Raji (cell line): ENCODE data around the gene CEMIP2.

Experiments
- POLR2A ChIP-seq: IDR thresholded peaks from 2 replicates; pipeline ENCODE4 v1.6.1; 2011; ENCODE audit warnings: low read depth, low read length, control low read depth; ENCODE audit not compliant: insufficient read depth

Gene CEMIP2

GRCh38 chr9:71778085-71778484, 9.8 kb upstream of the CEMIP2 start:
- TF ChIP-seq POLR2A = no peak

- no peak for TF ChIP-seq POLR2A
Observed at GRCh38 chr9:71774920-71775319, 6.6 kb upstream of the CEMIP2 start.

- TF ChIP-seq POLR2A = no peak
Observed at GRCh38 chr9:71772726-71773125, 4.4 kb upstream of the CEMIP2 start.

GRCh38 chr9:71770170-71770569, 1.9 kb upstream of the CEMIP2 start:
- no peak for TF ChIP-seq POLR2A

GRCh38 chr9:71769175-71770161, 1.2 kb upstream of the CEMIP2 start:
- no peak for TF ChIP-seq POLR2A

GRCh38 chr9:71767776-71768321, 464 bp downstream of the CEMIP2 start:
- TF ChIP-seq POLR2A = no peak

- no peak for TF ChIP-seq POLR2A
Observed at GRCh38 chr9:71767163-71767775, 1.0 kb downstream of the CEMIP2 start.

- TF ChIP-seq POLR2A = no peak
Observed at GRCh38 chr9:71766663-71767062, 1.6 kb downstream of the CEMIP2 start.

GRCh38 chr9:71765693-71766092, 2.6 kb downstream of the CEMIP2 start:
- no peak for TF ChIP-seq POLR2A

- no peak for TF ChIP-seq POLR2A
Observed at GRCh38 chr9:71764891-71765290, 3.4 kb downstream of the CEMIP2 start.

GRCh38 chr9:71764463-71764862, 3.9 kb downstream of the CEMIP2 start:
- TF ChIP-seq POLR2A = no peak

- no peak for TF ChIP-seq POLR2A
Observed at GRCh38 chr9:71763832-71764231, 4.5 kb downstream of the CEMIP2 start.

GRCh38 chr9:71762900-71763653, 5.2 kb downstream of the CEMIP2 start:
- TF ChIP-seq POLR2A = no peak

- no peak for TF ChIP-seq POLR2A
Observed at GRCh38 chr9:71761938-71762353, 6.4 kb downstream of the CEMIP2 start.

- TF ChIP-seq POLR2A = no peak
Observed at GRCh38 chr9:71760901-71761300, 7.4 kb downstream of the CEMIP2 start.

- TF ChIP-seq POLR2A = no peak
Observed at GRCh38 chr9:71758785-71759184, 9.5 kb downstream of the CEMIP2 start.

GRCh38 chr9:71758277-71758676, 10.0 kb downstream of the CEMIP2 start:
- TF ChIP-seq POLR2A = no peak
